ENCODE data around the gene KY. TPM values are rescaled to one million over a fixed set of nuclear protein-coding genes. Genes with fewer than 3 reads are reported as not detected.

Gene KY
- total RNA-seq, 1 experiment from 2014 or later = 1.1 TPM

DNA sequence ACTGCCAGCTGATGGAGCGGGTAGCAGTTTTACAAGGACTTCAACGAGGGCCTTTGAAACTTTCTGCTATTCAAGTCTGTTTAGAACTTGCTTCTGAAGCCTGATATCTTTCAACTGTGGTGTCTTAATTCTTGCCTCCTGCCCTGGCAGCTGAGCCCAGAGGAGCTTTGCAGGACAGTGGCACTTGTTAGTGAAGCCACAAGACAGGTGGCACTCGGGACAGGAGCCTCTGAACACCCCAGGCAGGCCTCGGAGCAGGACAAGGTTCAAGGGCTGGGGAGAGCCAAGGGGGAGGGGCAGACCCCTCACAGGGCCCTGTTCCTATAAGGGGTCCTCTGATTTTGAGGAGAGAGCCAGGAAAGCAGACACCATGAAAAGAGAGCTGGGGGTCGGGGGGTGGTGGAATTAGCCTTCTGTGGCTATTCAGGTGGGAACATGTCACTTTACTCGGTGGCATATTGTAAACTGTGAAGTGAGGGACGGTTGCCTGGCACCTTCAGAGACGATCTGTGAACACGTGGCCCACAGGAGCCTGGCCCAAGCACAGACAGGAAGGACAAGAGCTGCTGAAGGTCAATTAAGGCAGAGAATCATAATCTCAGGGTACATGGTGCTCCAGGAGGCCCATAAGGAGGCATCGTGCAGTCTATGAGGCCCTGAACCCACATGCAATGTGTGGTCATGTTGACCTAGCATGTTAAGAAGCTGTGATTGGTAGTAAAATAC is 30.1 kb upstream of the KY start:
- Histone ChIP-seq H3K4me3 (no peak overlapping the region), H3K9me3 (peaks cover 8% of the 10 kb centered on the region), H3K36me3 (no peaks in the 10 kb centered on the region; the same call in 1 of the 2 replicates), H3K27me3 (no peaks in the 10 kb centered on the region)
- DNase-seq = no peak

GRCh38 chr3:134677987-134678308 is 27.1 kb upstream of the KY start:
- no peaks in the 10 kb centered on the region for H3K27me3 ChIP-seq
- no peak for DNase-seq
- H3K4me3 ChIP-seq = no peak overlapping the region
- H3K9me3 ChIP-seq = peaks cover 29% of the 10 kb centered on the region
- H3K36me3 ChIP-seq = no peaks in the 10 kb centered on the region; the same call in 1 of the 2 replicates

DNA sequence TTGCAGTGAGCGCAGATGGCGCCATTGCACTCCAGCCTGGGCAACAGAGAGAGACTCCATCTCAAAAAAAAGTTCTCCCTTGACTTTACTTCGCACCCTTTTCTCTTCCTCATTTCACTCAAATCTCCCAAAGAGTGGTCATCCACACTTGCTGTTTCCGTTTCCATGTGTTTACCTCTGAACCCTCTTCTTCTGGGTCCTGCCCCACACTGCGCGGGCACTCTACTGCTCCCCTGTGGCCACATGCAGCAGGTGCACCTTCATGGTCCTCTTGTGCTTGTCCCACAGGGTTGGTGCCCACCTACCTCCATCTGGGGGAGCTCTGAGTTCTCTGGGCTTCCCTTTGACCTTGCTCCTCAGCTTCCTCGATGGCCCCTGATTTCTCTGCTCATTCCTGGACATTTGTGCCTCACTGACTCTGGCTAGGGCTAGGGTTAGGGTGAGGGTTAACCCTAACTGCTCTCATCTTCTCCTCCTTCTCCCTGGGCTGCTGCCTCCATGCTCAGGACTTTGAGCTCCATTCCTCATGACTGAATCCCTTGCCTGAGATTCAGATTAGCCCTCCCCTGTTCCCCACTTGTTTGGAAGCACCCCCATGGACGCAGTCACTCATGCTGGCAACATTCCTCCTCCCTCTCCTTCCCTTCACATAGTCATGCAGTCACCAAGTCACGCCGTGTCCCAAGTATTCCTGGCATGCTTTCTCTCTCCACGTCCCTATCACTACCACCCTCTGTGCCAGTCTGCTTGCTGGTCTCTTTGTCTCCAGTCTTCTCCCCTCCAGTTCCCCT is 26.6 kb upstream of the KY start:
- Histone ChIP-seq H3K27me3 (no peaks in the 10 kb centered on the region), H3K36me3 (no peaks in the 10 kb centered on the region; the same call in 1 of the 2 replicates), H3K4me3 (no peak overlapping the region), H3K9me3 (peaks cover 31% of the 10 kb centered on the region)
- DNase-seq = no peak

DNA sequence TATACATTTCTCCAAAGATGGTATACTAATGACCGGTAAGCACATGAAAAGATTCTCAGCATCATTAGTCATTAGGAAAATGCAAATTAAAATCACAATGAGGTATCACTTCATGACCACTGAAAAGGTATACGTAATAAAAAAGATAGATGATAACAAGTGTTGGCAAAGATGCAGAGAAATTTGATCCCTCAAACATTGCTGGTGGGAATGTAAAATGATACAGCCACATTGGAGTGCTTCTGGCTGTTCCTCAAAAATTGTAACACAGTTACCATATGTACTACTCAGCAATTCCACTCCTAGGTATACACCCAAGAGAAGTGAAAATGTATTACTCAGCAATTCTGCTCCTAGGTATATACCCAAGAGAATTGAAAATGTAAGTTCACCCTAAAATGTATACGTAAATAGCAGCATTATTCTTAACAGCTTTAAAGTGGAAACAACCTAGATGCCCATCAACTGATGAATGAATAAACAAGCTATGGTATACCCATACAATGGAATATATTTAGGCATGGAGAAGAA is 25.0 kb upstream of the KY start:
- peaks cover 31% of the 10 kb centered on the region for H3K9me3 ChIP-seq
- H3K4me3 ChIP-seq = no peak overlapping the region
- DNase-seq = no peak
- no peaks in the 10 kb centered on the region for H3K36me3 ChIP-seq
- H3K27me3 ChIP-seq = no peaks in the 10 kb centered on the region

DNA sequence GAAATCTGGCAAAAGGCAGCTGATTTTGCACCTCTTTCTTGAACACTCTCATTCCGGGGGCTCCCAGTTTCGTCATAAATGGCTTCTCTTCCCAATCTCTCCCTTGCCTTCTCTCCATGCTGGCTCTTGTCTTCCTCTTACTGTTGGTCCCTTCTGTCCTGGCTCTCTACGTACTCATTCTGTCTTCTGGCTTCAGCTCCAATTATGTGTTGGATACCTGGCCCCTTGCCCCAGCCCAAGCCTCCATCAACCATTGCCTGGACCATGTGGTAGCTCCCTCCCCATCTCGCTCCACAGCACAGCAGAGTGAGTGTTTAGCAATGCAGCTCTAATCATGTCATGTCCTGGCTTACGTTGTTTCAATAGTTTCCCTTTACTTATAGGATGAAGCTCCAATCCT is 21.7 kb upstream of the KY start:
- Histone ChIP-seq H3K4me3 (no peak overlapping the region), H3K9me3 (peaks cover 31% of the 10 kb centered on the region), H3K36me3 (no peaks in the 10 kb centered on the region), H3K27me3 (no peaks in the 10 kb centered on the region)
- DNase-seq = no peak

DNA sequence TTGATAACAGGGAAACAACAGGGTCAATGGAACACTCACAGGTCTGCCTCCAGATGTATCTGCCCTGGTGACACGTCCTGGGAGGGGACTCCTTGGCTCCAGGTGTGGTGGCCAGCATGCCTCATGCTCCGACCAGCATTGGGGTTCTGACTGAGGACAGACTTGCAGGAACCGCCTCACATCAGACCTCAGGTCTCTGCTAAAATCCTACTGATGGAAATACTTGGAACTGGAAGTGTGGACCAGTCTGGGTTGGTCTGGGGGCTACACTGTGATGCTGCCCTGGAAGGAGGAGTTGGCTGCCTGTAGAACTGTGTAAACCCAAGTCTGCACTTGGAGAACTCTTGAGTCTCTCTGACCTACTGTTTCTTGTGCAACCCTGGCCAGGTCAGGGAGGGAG is 17.1 kb upstream of the KY start:
- DNase-seq = no peak
- H3K27me3 ChIP-seq = no peaks in the 10 kb centered on the region
- no peak overlapping the region for H3K4me3 ChIP-seq
- peaks cover 3% of the 10 kb centered on the region for H3K9me3 ChIP-seq
- no peaks in the 10 kb centered on the region for H3K36me3 ChIP-seq

DNA sequence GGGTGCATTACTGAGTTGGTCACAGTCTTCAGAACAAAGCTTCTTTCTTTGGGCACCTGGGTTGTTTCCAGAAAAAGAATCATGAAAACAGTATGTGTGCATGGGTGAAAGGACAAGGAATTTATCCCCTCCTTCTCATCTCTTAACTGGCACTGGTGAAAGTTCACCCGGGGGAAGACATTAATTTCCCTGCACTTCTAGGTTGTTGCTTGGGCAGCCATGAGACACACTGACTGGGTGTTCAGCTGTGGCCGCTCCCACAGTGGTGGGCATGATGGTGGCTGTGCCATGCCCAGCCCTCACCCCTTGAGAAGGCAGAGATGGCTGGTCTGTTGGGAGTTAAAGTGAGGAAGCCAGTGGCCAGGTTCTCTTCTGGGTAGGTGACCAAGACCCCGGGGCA is 16.6 kb upstream of the KY start:
- H3K9me3 ChIP-seq = no peaks in the 10 kb centered on the region; the same call in 1 of the 2 replicates
- no peak for DNase-seq
- no peaks in the 10 kb centered on the region for H3K36me3 ChIP-seq
- H3K4me3 ChIP-seq = no peak overlapping the region
- H3K27me3 ChIP-seq = no peaks in the 10 kb centered on the region

DNA sequence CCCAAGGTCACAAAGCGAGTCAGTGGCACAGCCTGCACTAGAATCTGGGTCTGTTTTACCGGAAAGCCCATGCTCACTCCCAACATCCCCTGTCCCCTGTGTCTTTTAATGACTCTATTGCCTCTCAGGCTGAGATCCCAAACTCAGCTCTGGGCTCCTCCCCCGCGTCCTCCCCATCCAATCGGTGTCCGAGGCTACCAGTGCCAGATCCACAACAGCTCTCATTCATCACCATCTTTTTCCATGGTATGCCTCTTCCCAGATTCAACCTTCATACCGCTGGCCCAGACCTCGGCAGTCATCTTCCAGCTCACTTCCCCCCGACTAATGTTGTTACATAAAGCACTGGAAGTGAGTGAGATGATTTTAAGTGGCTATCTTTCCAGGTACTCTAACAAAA is 16.1 kb upstream of the KY start:
- DNase-seq = no peak

GRCh38 chr3:134666466-134666865 is 15.6 kb upstream of the KY start:
- no peaks in the 10 kb centered on the region for H3K9me3 ChIP-seq
- peak; percentile 93 for DNase-seq
- no peaks in the 10 kb centered on the region for H3K36me3 ChIP-seq
- H3K27me3 ChIP-seq = no peaks in the 10 kb centered on the region
- no peak overlapping the region for H3K4me3 ChIP-seq

More for the DNA sequence above, 16.1 kb upstream of the KY start:
- Histone ChIP-seq H3K27me3 (no peaks in the 10 kb centered on the region), H3K9me3 (no peaks in the 10 kb centered on the region), H3K36me3 (no peaks in the 10 kb centered on the region), H3K4me3 (no peak overlapping the region)

GRCh38 chr3:134666052-134666451 is 15.2 kb upstream of the KY start:
- H3K27me3 ChIP-seq = no peaks in the 10 kb centered on the region
- H3K36me3 ChIP-seq = no peaks in the 10 kb centered on the region
- H3K9me3 ChIP-seq = no peaks in the 10 kb centered on the region
- DNase-seq = no peak
- H3K4me3 ChIP-seq = no peak overlapping the region

- no peaks in the 10 kb centered on the region for H3K27me3 ChIP-seq
- H3K36me3 ChIP-seq = no peaks in the 10 kb centered on the region
- no peak for DNase-seq
- H3K9me3 ChIP-seq = no peaks in the 10 kb centered on the region
- no peak overlapping the region for H3K4me3 ChIP-seq
These were observed 14.4 kb upstream of the KY start for GRCh38 chr3:134665243-134665642.

DNA sequence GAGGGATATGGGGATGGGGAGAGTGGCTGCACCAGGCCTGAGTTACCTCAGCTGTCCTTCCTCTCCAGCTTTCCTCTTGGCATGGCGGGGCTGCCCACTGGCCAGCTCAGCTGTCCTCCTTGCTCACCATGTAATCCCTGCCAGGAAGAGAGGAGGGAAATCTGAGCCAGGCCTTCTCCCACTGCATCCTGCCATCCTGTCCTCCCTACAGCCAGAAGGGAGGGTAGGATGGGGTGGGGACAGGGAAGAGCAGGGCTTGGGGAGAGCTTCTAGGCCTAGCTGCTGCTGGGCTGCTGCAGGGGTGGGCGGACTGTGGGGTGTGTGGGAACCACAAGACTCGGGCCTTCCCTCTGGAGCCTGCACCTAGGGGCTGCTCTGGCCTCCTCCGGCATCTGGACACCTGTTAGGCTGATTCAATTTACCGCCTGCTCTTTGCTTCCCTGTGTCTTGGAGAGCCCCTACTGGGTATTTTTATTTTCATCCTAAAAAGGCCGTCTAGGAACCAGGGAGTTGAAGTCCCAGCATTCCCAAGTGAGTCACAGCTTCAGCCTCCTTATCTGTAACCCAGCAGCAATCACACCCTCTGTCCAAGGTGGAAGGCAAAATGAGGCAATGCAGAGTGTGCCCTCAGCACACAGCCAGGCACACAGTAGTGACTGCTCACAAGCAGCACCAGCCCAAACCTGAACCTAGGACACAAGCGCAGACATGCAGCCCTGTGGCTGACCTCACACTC is 13.1 kb upstream of the KY start:
- DNase-seq = peak; percentile 93

DNA sequence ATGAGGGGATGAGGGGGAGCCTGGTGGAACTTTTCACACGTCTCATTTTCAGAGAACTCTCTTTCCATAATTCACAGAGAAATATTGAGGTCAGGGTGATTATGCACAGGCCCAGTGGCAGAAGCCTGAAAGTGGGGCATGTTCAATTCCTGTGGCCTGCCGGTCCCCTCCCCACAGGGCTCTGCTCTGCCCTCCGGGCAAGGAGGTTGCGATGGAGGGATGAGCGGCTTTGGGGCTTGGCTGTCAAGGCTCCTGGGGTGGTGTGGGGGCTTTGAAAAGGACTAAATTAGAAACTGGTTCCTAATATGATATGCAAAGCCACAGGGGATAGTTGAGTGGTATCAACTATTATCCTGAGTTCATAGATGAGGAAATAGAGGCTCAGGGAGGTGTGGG is 9.2 kb upstream of the KY start:
- Histone ChIP-seq H3K9me3 (no peaks in the 10 kb centered on the region), H3K36me3 (no peaks in the 10 kb centered on the region), H3K27me3 (no peaks in the 10 kb centered on the region), H3K4me3 (no peak overlapping the region)
- no peak for DNase-seq

More for the DNA sequence above, 13.1 kb upstream of the KY start:
- H3K4me3 ChIP-seq = no peak overlapping the region
- no peaks in the 10 kb centered on the region for H3K9me3 ChIP-seq
- no peaks in the 10 kb centered on the region for H3K27me3 ChIP-seq
- no peaks in the 10 kb centered on the region for H3K36me3 ChIP-seq

DNA sequence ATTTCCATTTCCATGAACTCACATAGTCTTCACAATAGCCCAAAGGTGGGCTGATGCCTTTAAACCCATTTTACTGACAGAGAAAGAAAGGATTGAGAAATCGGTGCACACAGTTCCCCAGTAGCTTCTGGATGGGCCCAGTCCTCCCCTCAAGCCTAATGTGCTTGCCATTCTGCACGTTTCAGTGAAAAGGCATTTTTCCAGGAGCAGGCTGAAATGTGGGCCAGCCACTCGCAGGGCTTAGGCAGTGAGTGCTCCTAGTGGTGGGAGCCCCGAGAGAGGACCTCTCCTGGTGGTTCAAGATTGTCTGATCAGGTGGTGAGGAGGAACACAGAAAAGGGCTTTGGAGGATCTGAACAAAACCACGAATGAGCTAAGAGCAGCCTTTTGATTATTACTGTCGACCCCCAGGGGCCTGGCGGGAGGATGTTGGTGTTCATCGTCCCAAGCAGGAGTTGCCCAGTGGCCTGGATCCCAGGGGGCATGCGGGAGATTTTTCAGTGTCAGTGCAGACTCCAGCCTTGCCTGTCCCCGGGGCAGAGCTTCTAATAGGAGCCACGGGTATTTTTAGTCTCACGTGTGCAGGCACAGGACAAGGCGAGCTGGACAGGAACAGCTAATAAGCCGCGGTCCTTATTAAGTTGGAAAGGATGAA is 8.7 kb upstream of the KY start:
- H3K36me3 ChIP-seq = no peaks in the 10 kb centered on the region
- H3K27me3 ChIP-seq = no peaks in the 10 kb centered on the region

GRCh38 chr3:134658555-134658954 is 7.7 kb upstream of the KY start:
- Histone ChIP-seq H3K27me3 (no peaks in the 10 kb centered on the region), H3K36me3 (no peaks in the 10 kb centered on the region), H3K4me3 (no peak overlapping the region), H3K9me3 (no peaks in the 10 kb centered on the region)
- no peak for DNase-seq

More for the DNA sequence above, 8.7 kb upstream of the KY start:
- H3K9me3 ChIP-seq = no peaks in the 10 kb centered on the region
- DNase-seq = no peak
- no peak overlapping the region for H3K4me3 ChIP-seq

GRCh38 chr3:134656211-134656800 is 5.5 kb upstream of the KY start:
- no peak for DNase-seq
- H3K4me3 ChIP-seq = no peak overlapping the region
- no peaks in the 10 kb centered on the region for H3K9me3 ChIP-seq
- H3K27me3 ChIP-seq = no peaks in the 10 kb centered on the region
- H3K36me3 ChIP-seq = no peaks in the 10 kb centered on the region
